WTC11 (cell line): ENCODE results near the gene ARHGAP8. TPM values are rescaled to one million over a fixed set of nuclear protein-coding genes. Genes with fewer than 3 reads are reported as not detected.
A peak's percentile ranks its signal among the peaks of the same experiment; 100 is the strongest.

Source experiments
- ATAC-seq: fragments of 200-7000 bp; cut with Tn5 transposase; 2 replicates; pipeline ENCODE4 v1.10.0; 2021; ENCODE audit warnings: mild to moderate bottlenecking, moderate library complexity
- CTCF ChIA-PET: fragments of 300-600 bp; sonication (Branson Sonifier 250); formaldehyde crosslinking; loops from one replicate; lab custom pipeline; 2021; ENCODE audit warnings: antibody characterized with exemption; lab: Charles Lee
- POLR2A ChIA-PET: fragments of 350-600 bp; sonication (Branson Sonifier 250); formaldehyde crosslinking; loops from one replicate; lab custom pipeline; 2021; ENCODE audit warnings: antibody characterized with exemption; lab: Charles Lee
- DNase-seq: peaks from one replicate; pipeline ENCODE4 v3.0.0; 2021; ENCODE audit warnings: low spot score
- H3K27ac Mint-ChIP-seq: 2 replicates; pipeline ENCODE4 v1.8.0; 2021; ENCODE audit warnings: mixed read lengths
- H3K27me3 Mint-ChIP-seq: 2 replicates; pipeline ENCODE4 v1.8.0; 2021; ENCODE audit warnings: low read depth, mild to moderate bottlenecking, moderate library complexity, mixed read lengths
- H3K36me3 Mint-ChIP-seq: 2 replicates; pipeline ENCODE4 v1.8.0; 2021; ENCODE audit warnings: mixed read lengths
- H3K4me1 Mint-ChIP-seq: 2 replicates; pipeline ENCODE4 v1.8.0; 2022; ENCODE audit warnings: mixed read lengths
- H3K4me3 Mint-ChIP-seq: 2 replicates; pipeline ENCODE4 v1.8.0; 2021; ENCODE audit warnings: mild to moderate bottlenecking, moderate library complexity, mixed read lengths
- H3K9me3 Mint-ChIP-seq: 2 replicates; pipeline ENCODE4 v1.8.0; 2021; ENCODE audit warnings: mixed read lengths
- ATF3 ChIP-seq: sonication (generic); formaldehyde crosslinking; conservative IDR thresholded peaks from 2 replicates; pipeline ENCODE4 v1.8.1; 2022; ENCODE audit warnings: mild to moderate bottlenecking, missing genetic modification reagents
- CDX4 ChIP-seq: fragments of 250-450 bp; sonication (Bioruptor Pico); IDR thresholded peaks from 2 replicates; pipeline ENCODE4 v1.9.0; 2021; ENCODE audit warnings: moderate library complexity, mild to moderate bottlenecking, inconsistent platforms, borderline replicate concordance
- CREB1 ChIP-seq: sonication (generic); formaldehyde crosslinking; IDR thresholded peaks from 2 replicates; pipeline ENCODE4 v1.8.0; 2023; ENCODE audit warnings: mild to moderate bottlenecking, missing genetic modification reagents
- E2F4 ChIP-seq: sonication (generic); formaldehyde crosslinking; IDR thresholded peaks from 2 replicates; pipeline ENCODE4 v1.8.1; 2022; ENCODE audit warnings: low read depth, mild to moderate bottlenecking, moderate library complexity, missing genetic modification reagents, borderline replicate concordance
- ELF4 ChIP-seq: sonication (generic); formaldehyde crosslinking; IDR thresholded peaks from 2 replicates; pipeline ENCODE4 v1.8.1; 2022; ENCODE audit warnings: low read depth, mild to moderate bottlenecking, moderate library complexity, missing genetic modification reagents
- ESRRA ChIP-seq: sonication (generic); formaldehyde crosslinking; IDR thresholded peaks from 2 replicates; pipeline ENCODE4 v1.8.1; 2022; ENCODE audit warnings: mild to moderate bottlenecking, missing genetic modification reagents, borderline replicate concordance
- GABPB1 ChIP-seq: sonication (generic); formaldehyde crosslinking; IDR thresholded peaks from 2 replicates; pipeline ENCODE4 v1.8.1; 2023; ENCODE audit warnings: mild to moderate bottlenecking, missing genetic modification reagents
- IRF1 ChIP-seq: sonication (generic); formaldehyde crosslinking; IDR thresholded peaks from 2 replicates; pipeline ENCODE4 v1.8.0; 2023; ENCODE audit warnings: missing genetic modification reagents
- JAZF1 ChIP-seq: fragments of 250-450 bp; sonication (Bioruptor Pico); IDR thresholded peaks from 2 replicates; pipeline ENCODE4 v1.9.0; 2021; ENCODE audit warnings: moderate library complexity, mild to moderate bottlenecking, inconsistent platforms
- MYBL2 ChIP-seq: sonication (generic); formaldehyde crosslinking; IDR thresholded peaks from 2 replicates; pipeline ENCODE4 v1.8.1; 2023; ENCODE audit warnings: mild to moderate bottlenecking, moderate library complexity, missing genetic modification reagents
- NFE2L1 ChIP-seq: sonication (generic); formaldehyde crosslinking; IDR thresholded peaks from 2 replicates; pipeline ENCODE4 v1.8.1; 2023; ENCODE audit warnings: missing genetic modification reagents
- RELA ChIP-seq: sonication (generic); formaldehyde crosslinking; IDR thresholded peaks from 2 replicates; pipeline ENCODE4 v1.8.1; 2022; ENCODE audit warnings: missing genetic modification reagents, mild to moderate bottlenecking, borderline replicate concordance
- SOX15 ChIP-seq: fragments of 250-450 bp; sonication (Bioruptor Pico); IDR thresholded peaks from 2 replicates; pipeline ENCODE4 v1.9.0; 2021; ENCODE audit warnings: mild to moderate bottlenecking
- STAT6 ChIP-seq: sonication (generic); formaldehyde crosslinking; conservative IDR thresholded peaks from 2 replicates; pipeline ENCODE4 v1.8.1; 2023; ENCODE audit warnings: mild to moderate bottlenecking, low read depth, missing genetic modification reagents, moderate library complexity
- ZBTB21 ChIP-seq: sonication (generic); formaldehyde crosslinking; IDR thresholded peaks from 2 replicates; pipeline ENCODE4 v1.8.1; 2023; ENCODE audit warnings: mild to moderate bottlenecking, missing genetic modification reagents, borderline replicate concordance
- ZNF138 ChIP-seq: sonication (generic); formaldehyde crosslinking; conservative IDR thresholded peaks from 2 replicates; pipeline ENCODE4 v1.8.1; 2022; ENCODE audit warnings: mild to moderate bottlenecking, moderate library complexity, missing genetic modification reagents
- ZNF263 ChIP-seq: sonication (generic); formaldehyde crosslinking; IDR thresholded peaks from 2 replicates; pipeline ENCODE4 v1.8.1; 2022; ENCODE audit warnings: low read depth, mild to moderate bottlenecking, moderate library complexity, missing genetic modification reagents
- ZNF281 ChIP-seq: sonication (generic); formaldehyde crosslinking; IDR thresholded peaks from 2 replicates; pipeline ENCODE4 v1.8.0; 2023; ENCODE audit warnings: mild to moderate bottlenecking, missing genetic modification reagents
- total RNA-seq: library from RNA; stranded (reverse); gene quantifications from 3 replicates; pipeline ENCODE4 v1.2.3, GENCODE V29; 2021
- TF ChIP-seq, protein P1 (sequence below): sonication (generic); formaldehyde crosslinking; IDR thresholded peaks from 2 replicates; pipeline ENCODE4 v1.8.0; 2022; ENCODE audit warnings: mild to moderate bottlenecking, missing genetic modification reagents
- TF ChIP-seq, protein P2 (sequence below): fragments of 250-450 bp; sonication (Bioruptor Pico); IDR thresholded peaks from 2 replicates; pipeline ENCODE4 v2.1.2; 2022; ENCODE audit warnings: mild to moderate bottlenecking, moderate library complexity

The ARHGAP8 gene
- total RNA-seq, 1 experiment from 2014 or later: 61.4 TPM

- no peak for TF ChIP-seq IRF1
- TF ChIP-seq NFE2L1 (CRISPR knock-in tag): 0 out of 2 replicates have a peak, but pooled peaks have one; percentile 41
- TF ChIP-seq ATF3: 0 out of 2 replicates have a peak, but pooled peaks have one; percentile 10
- TF ChIP-seq, all 79 proteins: peak for 2
- H3K27ac Mint-ChIP-seq: no peak overlapping the region
- peaks cover 12% of the 10 kb centered on the region for H3K4me1 Mint-ChIP-seq
- ChIA-PET CTCF (no interaction called here), POLR2A (no interaction called here)
- peaks cover 34% of the 10 kb centered on the region for H3K36me3 Mint-ChIP-seq
- no peak overlapping the region for H3K4me3 Mint-ChIP-seq
- ATAC-seq (no peak), DNase-seq (no peak)
- no peaks in the 10 kb centered on the region for H3K9me3 Mint-ChIP-seq
- no peaks in the 10 kb centered on the region; the same call in 1 of the 2 replicates for H3K27me3 Mint-ChIP-seq
Observed at GRCh38 chr22:44884562-44884961, 132.2 kb downstream of the ARHGAP8 start.

- TF ChIP-seq CREB1 (CRISPR knock-in tag): no peak
- TF ChIP-seq GABPB1 (CRISPR knock-in tag): no peak
- TF ChIP-seq ZNF263 (CRISPR knock-in tag): no peak
- no peak for TF ChIP-seq CDX4 (CRISPR knock-in tag)
- TF ChIP-seq ELF4 (CRISPR knock-in tag): no peak
- TF ChIP-seq ZNF281 (CRISPR knock-in tag): no peak
- no peak for TF ChIP-seq STAT6 (CRISPR knock-in tag)
- no peak for TF ChIP-seq ZBTB21 (CRISPR knock-in tag)
- TF ChIP-seq, protein P1, sequence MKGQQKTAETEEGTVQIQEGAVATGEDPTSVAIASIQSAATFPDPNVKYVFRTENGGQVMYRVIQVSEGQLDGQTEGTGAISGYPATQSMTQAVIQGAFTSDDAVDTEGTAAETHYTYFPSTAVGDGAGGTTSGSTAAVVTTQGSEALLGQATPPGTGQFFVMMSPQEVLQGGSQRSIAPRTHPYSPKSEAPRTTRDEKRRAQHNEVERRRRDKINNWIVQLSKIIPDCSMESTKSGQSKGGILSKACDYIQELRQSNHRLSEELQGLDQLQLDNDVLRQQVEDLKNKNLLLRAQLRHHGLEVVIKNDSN: no peak
- TF ChIP-seq, protein P2, sequence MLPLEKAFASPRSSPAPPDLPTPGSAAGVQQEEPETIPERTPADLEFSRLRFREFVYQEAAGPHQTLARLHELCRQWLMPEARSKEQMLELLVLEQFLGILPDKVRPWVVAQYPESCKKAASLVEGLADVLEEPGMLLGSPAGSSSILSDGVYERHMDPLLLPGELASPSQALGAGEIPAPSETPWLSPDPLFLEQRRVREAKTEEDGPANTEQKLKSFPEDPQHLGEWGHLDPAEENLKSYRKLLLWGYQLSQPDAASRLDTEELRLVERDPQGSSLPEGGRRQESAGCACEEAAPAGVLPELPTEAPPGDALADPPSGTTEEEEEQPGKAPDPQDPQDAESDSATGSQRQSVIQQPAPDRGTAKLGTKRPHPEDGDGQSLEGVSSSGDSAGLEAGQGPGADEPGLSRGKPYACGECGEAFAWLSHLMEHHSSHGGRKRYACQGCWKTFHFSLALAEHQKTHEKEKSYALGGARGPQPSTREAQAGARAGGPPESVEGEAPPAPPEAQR (CRISPR knock-in tag): no peak
- no peak for TF ChIP-seq RELA (CRISPR knock-in tag)
- TF ChIP-seq JAZF1 (CRISPR knock-in tag): no peak
- no peak for TF ChIP-seq ZNF138 (CRISPR knock-in tag)
- TF ChIP-seq ESRRA (CRISPR knock-in tag): no peak
- TF ChIP-seq E2F4 (CRISPR knock-in tag): no peak
- TF ChIP-seq SOX15 (CRISPR knock-in tag): no peak
- no peak for TF ChIP-seq MYBL2 (CRISPR knock-in tag)
- TF ChIP-seq, all 79 proteins: peak for 0
- ATAC-seq (no peak), DNase-seq (no peak)
- no peaks in the 10 kb centered on the region; the same call in 1 of the 2 replicates for H3K27me3 Mint-ChIP-seq
- CTCF ChIA-PET: no interaction called here
- peaks cover 12% of the 10 kb centered on the region for H3K4me1 Mint-ChIP-seq
- H3K36me3 Mint-ChIP-seq: peaks cover 36% of the 10 kb centered on the region
- H3K4me3 Mint-ChIP-seq: no peak overlapping the region
- no peak overlapping the region for H3K27ac Mint-ChIP-seq
- POLR2A ChIA-PET: no interaction called here
- H3K9me3 Mint-ChIP-seq: no peaks in the 10 kb centered on the region
Observed at GRCh38 chr22:44884968-44885805, 132.8 kb downstream of the ARHGAP8 start.
